ENCODE results near the gene COL9A3.

The COL9A3 gene

DNA sequence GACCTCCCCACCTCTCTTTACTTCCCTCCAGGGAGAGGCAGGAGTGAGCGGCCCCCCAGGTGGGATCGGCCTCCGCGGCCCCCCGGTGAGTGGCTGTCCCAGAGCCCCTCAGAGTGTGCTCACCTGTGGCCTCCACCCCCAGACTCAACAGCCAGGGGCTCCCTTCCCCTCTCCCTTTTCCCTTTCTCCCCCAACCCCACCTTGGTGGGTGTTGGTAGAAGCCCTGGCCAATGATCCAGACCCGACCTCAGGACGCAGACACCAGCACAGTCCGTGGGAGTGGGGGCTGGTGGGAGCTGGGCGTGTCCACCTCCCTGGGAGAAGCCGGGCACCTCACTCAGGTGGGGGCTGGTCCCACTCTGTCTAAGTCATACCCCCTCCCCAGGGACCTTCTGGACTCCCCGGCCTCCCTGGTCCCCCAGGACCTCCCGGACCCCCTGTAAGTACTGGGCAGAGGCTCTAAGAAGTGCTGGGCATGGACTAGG lies 4.9 kb downstream of the COL9A3 start:
- no peak overlapping the region for H3K4me3 ChIP-seq (replicated peaks; ENCODE audit: low read depth, low read length)
- DNase-seq (ENCODE audit: extremely low read depth, low read depth): no peak
- TF ChIP-seq CTCF (IDR thresholded peaks at IDR 0.05; ENCODE audit: low read depth, low read length, missing control alignments): no peak

- TF ChIP-seq CTCF (IDR thresholded peaks at IDR 0.05; ENCODE audit: low read depth, low read length, missing control alignments): no peak
- DNase-seq (ENCODE audit: extremely low read depth, low read depth): no peak
- H3K4me3 ChIP-seq (replicated peaks; ENCODE audit: low read depth, low read length): no peak overlapping the region
Observed at GRCh38 chr20:62822239-62822787, 5.5 kb downstream of the COL9A3 start.

- no peak for DNase-seq (ENCODE audit: extremely low read depth, low read depth)
- peak; percentile 36 for TF ChIP-seq CTCF (IDR thresholded peaks at IDR 0.05; ENCODE audit: low read depth, low read length, missing control alignments)
- H3K4me3 ChIP-seq (replicated peaks; ENCODE audit: low read depth, low read length): no peak overlapping the region
Observed at GRCh38 chr20:62822788-62823651, 6.2 kb downstream of the COL9A3 start.

GRCh38 chr20:62823688-62824475 lies 7.0 kb downstream of the COL9A3 start:
- no peak overlapping the region for H3K4me3 ChIP-seq (replicated peaks; ENCODE audit: low read depth, low read length)

DNA sequence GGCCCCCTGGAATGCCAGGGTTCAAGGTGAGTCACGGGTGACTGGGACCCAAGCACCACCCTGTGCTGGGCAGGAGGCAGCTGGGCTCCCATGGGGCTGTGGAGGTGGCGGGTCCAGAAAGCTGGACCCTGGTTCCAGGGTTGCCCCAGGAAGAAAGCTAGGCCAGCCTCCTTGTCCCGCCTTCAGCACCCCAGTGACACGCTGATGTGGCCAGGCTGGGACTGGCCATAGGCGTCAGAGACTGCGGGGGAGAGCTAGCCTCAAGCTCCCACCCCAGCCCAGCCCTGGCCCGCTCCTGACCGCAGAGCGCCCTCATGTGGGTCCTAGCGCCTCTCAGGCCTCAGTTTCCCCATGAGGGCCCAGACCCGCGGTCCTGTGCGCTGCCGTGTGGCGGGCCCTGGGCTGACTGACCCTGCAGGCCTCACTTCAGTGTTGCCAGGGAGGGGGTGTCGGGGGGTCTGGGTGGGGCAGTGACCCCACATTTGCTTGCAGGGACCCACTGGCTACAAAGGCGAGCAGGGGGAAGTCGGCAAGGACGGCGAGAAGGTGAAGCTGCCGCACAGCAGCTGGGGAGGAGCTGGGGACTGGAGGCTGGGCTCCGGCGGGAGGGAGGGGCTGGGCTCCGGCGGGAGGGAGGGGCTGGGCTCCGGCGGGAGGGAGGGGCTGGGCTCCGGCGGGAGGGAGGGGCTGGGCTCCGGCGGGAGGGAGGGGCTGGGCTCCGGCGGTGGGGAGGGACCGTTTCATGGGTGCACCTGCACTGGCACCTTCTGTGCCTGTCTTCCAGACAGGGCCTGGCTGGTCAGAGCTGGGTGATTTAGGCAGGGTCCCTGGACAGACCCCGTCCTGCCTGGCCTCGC lies 7.9 kb downstream of the COL9A3 start:
- no peak for DNase-seq (ENCODE audit: extremely low read depth, low read depth)
- no peak for TF ChIP-seq CTCF (IDR thresholded peaks at IDR 0.05; ENCODE audit: low read depth, low read length, missing control alignments)
- H3K4me3 ChIP-seq (replicated peaks; ENCODE audit: low read depth, low read length): no peak overlapping the region

More at GRCh38 chr20:62823688-62824475, 7.0 kb downstream of the COL9A3 start:
- DNase-seq (ENCODE audit: extremely low read depth, low read depth): no peak
- no peak for TF ChIP-seq CTCF (IDR thresholded peaks at IDR 0.05; ENCODE audit: low read depth, low read length, missing control alignments)
